ENCODE results near the gene LAPTM4A.

Gene LAPTM4A

DNA sequence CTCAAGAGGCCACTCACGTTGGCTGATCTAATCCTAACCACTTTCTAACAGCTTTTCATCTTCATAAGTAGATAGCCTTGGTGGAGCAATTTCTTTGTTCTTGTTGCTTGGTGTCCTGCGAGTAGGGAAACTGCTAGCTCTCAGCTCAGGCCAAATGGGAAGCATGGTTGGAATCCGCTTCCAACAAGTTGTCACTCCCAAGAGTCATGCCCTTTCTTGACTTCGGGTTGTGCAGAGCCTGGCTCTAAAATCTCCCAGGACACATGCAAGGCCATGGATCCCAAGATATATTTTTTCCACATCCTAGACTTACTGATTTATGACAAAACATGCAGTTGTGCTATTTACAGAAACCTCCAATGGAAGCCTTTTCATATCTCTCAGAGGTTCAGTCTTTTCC is 31.7 kb downstream of the LAPTM4A start:
- DNase-seq (ENCODE audit: low spot score) = no peak

DNA sequence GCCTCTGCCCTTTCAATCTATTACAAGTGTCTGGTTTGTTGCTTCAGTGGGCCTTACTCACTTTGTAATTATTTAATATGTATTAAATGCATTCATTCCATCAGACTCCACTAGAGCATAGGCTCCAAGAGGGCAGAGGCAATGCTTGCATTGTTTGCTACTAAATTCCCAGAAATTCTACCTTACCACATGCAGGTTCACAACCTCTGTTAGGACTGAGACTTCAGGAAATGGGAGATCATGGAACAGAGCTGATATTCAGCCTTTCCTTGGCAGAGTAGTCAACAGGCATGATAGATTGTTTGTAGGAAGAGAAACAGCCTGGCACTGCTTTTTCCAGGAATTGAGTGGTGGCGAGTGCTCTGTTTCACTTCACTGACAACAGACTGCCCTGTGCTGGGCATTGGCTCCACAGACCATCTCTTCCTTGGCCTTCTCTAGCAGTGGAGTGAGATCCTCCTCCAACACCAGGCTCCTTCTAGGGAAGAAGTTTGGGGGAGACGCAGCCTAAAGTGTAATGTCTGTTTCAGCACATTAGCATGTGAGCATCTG is 32.8 kb downstream of the LAPTM4A start:
- no peak for DNase-seq (ENCODE audit: low spot score)

DNA sequence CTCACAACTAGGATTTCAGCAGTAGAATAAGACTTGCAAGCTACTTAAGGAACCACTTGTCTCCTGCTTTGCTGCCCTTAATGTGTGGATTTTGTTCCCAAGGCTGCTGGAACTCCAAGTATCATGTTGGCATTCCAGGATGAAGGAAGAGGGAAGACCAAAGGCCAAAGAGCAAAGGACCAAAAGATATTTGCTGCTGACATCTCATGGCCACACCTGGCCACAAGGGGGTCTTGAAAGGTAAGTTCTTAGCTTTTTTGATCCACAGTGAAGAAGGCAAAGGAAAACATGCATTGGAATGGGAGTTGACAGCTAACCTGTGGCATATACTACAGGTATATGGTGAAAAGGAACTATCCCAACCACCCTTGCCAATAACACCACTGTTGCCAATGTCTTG is 35.1 kb downstream of the LAPTM4A start:
- DNase-seq (ENCODE audit: low spot score) = no peak

DNA sequence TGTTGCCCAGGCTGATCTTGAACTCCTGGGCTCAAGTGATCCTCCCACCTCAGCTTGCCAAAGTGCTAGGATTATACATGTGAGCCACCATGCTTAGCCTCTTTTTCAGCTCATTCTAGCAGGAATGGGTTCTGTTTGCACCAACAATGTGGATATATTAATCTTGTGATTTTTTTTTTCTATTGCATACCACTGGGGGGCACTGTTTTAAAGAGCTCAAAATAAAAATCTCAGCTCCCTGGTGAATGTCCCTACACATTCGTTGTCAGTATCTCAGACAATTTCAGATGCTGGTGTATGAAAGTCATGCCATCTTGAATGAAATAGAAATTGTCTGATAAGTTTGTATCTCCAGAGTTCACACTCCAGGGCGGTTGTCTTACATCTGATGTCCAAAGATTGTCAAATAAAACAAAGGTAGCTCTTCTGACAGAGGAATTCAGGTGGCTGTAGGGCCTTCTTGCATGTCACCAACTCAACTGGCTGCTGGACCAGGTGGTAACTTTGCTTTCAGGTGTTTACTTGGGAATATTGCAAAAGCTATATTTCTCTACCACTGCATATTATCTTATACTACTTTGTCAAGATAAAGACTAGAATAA is 35.8 kb downstream of the LAPTM4A start:
- DNase-seq (ENCODE audit: low spot score) = peak; percentile 54

DNA sequence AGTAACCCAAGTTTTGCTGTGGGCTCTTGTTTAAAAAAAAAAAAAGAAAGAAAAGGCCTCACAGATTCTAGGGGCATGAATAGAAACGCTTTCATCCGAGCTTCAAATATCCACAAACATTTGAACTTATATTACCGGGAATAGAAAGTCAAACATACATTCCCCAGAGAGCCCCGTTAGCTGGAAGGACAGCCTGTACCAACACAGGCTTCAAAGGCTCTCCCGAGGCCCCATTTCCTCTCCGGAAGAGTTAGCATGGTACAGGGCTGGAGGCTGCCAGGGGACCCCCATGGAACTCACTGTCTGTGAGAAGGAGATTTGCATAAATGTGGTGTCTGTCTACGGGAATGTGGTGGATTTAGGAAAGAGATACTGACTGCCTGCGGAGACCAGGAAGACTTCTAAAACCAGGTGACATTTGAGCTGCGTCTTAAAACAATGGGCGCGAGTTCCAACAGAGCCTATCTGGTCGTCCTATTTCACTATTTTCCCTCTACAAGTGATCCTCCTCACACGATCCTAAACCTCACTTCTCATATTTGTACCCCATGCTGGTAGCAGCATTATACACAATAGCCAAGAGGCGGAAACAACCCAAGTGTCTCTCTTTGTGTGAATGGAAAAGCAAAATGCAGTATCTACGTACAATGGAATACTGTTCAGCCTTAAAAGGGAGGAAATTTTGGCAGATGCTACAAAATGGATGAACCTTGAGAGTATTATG is 38.1 kb downstream of the LAPTM4A start:
- no peak for DNase-seq (ENCODE audit: low spot score)

DNA sequence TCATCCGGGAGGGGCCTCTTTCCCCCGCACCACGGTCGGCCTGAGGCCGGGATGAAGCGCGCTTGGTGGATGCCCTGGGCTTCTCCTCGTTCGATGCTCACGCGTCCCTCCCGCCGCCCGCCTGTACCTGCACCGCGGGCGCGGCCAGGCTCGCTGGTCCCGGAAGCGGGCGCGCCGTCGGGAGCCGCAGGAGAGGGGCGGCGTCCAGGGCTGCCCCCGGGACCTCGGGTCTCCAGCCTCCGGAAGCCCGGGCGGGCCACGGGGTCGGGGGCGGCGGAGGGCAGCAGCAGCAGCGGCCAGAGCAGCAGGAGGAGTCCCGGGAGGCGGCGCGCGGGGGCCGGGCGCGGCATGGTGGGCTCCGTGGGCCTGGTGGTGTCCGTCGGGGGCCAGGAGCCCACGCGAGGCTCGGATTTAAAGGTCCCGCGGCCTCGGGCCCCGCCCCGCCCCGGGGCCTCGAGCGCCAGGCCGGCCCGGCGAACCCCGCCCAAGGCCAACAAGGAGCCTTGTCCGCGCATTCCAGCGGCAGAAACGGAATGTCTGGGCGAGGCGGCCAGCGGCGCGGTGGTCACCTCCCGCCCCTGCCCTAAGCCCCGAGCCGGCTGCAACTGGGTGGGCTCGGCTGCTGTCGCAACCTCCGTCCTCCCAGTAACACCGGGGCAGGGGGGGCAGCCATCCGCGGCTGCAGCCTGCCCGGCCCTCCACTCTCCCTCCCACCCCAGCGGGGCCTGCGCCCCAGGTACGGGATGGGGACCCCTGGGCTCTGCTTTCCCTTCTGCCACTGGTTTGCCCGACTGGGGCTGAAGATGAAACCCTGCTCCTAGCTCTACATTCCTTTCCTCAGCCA is 38.9 kb downstream of the LAPTM4A start, which contains the start of gene MATN3:
Gene MATN3, minus strand, starts transcription at position 387 of the 844 bp plus-strand sequence. Its CDS starts 37 bp downstream, at position 350.
- DNase-seq (ENCODE audit: low spot score) = no peak

DNA sequence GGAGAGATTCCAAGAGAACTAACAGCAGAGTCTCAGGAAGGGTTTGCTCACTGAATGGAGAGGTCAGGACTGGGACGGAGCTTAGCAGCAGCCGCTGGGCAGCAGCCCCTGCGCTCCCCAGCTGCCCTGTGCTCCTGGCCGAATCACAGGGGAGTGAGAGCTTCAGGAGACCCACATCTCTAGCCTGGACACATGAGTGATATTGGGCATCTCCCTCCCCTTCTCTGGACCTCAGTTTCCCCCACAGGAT is 39.5 kb downstream of the LAPTM4A start:
- no peak for DNase-seq (ENCODE audit: low spot score)

DNA sequence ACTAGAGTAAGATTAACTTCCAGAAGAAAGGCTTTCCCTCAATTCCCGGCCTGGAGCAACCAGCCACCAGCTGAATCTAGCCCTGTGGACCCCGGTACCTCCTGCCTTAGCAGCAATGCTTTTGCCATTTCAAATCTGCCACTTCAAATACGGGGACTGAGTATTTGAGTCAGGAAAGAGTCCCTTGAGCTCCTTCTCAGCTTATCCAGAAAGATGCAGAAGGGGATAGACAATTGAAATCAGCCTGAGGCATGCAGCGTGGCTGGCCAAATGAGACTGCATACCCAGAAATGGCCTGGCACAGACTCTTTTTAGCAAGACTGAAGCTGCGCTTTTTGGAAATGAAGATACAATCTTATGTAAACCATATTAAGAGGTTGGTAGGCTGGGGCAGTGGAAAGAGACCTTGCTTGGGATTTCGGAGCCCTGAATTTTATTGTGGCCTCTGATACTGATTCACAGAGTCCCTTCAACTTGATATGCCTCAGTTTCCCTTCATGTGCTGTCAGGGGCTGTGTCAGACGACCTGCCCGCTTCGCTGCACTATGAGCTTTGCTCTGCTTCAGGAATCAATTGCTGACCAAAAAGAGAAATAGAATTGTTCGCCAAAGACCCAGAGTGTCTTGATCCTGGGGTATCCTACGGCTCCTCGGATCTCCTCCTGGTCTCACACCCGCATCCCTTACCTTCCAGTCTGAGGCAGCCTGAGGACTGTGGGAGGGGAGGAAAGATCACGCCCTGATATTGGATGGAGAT is 40.0 kb downstream of the LAPTM4A start:
- no peak for DNase-seq (ENCODE audit: low spot score)

DNA sequence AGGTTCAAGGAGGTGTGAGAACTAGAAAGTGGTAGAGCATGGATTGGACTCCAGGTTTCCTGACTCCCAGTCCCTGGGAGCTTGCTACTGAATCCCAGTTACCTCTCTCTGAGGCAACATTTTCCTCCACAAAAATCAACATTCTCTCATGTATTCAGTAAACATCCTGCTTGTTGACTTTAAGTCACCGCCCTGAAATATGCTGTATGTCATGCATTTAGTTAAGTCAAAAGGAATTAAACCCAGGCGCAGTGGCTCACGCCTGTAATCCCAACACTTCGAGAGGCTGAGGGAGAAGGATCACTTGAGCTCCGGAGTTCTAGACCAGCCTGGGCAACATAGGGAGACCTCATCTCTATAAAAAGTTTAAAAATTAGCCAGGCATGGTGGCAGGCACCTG is 42.7 kb downstream of the LAPTM4A start:
- DNase-seq (ENCODE audit: low spot score) = no peak

DNA sequence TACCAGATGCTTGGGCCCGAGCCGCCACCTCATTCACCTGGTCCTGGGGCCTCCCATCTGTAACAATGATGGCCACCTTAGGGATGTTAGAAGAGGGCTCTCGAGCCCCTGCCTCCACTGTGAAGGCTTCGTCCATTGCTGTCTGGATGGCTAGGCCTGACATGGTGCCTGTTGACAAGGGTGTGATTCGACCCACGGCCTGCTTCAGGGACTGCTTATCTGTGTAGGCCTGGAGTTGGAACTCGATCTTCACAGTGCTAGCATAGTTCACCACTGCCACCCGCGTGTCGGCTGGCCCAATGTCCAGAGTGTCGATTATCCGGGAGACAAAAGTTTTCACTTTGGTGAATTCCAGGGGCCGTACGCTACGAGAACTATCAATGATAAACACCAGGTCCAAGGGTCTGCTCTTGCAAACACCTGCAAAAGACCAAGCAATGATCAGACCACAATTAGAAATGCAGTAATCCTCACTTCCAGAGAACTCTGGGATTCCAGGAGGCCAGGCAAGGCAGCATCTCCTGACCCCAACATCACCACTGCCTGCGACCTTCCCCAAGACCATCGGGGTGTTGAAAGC is 45.4 kb downstream of the LAPTM4A start:
- DNase-seq (ENCODE audit: low spot score) = no peak

DNA sequence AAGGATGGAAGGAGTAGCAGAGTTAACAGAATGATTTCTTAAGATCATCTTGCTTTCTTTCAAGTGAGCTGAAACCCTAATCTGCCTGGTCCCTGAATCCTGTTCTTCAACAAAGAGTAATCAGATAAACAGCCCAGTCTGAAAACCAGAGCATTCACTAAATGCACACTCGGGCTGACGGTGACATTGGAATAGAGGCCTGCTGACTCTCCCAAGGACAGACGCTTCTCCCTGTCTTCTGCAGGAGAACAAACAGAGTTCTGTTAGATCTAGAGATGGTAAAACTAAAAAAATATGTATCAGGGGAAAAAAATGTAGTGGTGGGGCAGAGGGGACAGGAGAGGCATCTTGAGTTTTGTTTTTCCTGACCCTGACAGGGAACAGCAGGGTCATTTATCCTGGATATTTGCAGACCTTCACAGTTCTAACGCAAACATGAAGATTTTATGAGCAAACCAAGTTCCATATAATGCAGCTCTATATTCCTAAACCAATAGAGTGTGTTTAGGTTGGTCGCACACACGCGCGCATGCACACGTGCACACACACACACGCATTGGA is 46.3 kb downstream of the LAPTM4A start:
- DNase-seq (ENCODE audit: low spot score) = no peak

DNA sequence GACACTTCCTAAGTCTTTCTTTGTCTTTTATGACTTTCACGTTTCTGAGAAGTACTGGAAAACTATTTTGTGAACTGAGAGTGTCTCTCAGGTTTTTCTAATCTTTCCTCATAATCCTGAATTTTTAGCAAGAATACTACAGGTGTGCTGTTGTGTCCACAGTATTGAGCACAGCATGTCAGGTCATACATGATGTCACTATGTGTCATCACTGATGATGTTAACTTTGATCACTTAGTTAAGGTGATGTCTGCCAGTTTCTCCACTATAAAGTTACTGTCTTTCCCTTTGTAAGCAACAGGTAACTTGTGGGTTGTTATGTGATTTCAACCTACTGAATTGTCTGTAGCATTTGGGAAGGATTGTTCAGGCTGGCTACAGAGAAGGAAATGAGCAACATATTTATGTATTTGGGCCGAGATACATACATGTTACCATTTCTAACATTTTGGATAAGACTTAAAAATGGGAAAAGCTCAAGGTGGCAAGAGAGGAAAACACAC is 50.0 kb downstream of the LAPTM4A start:
- DNase-seq (ENCODE audit: low spot score) = no peak

DNA sequence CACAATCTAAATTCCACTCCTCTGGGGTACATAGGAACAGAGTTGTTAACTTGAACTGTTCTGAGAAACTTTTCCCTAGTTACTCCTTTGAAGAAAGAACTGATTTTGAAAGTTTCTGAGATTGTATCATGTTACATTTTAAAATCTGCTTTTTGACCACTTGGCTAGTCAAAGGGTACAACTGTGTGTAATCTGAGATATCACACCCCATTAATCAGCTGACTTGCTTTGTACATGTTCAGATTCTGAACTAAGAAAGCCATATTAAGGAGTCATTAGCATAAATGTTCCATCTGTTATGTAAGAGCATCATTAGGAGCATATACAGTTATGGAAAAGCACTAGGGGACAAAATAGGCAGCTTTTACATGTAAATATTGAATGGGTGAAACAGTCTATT is 57.7 kb downstream of the LAPTM4A start:
- no peak for DNase-seq (ENCODE audit: low spot score)

DNA sequence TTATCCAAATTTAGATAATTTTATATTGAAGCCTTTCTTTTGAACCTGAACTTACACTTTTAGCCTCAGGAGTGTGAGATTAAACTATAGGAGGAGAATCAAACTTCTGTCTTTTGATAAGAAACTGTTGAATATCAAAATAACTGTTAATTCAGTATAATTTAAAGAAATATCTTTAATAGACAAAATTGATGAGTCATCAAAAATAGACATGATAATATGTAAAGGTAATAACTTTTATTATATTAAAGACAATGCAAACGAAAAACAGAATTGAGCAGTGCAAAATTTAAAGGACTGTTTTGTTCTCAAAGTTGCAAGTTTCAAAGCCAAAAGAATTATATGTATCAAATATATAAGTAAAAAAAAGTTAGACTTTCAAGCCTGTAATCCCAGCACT is 59.5 kb downstream of the LAPTM4A start:
- DNase-seq (ENCODE audit: low spot score) = no peak

DNA sequence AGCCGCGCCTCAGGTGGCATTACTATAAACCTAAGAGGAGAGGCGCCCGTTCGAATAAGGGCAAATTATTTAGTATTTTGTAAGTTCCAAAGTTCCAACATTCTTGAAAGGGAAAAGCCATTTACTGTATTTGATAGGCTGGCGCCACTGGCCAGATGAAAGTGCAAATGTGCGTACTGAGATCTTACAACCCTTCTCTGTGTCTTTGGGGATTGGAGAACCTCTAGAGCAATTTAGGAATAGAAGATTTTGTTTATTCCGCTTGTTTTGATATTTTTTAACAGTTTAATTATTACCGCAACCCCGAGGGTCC is 61.1 kb downstream of the LAPTM4A start:
- DNase-seq (ENCODE audit: low spot score) = no peak

DNA sequence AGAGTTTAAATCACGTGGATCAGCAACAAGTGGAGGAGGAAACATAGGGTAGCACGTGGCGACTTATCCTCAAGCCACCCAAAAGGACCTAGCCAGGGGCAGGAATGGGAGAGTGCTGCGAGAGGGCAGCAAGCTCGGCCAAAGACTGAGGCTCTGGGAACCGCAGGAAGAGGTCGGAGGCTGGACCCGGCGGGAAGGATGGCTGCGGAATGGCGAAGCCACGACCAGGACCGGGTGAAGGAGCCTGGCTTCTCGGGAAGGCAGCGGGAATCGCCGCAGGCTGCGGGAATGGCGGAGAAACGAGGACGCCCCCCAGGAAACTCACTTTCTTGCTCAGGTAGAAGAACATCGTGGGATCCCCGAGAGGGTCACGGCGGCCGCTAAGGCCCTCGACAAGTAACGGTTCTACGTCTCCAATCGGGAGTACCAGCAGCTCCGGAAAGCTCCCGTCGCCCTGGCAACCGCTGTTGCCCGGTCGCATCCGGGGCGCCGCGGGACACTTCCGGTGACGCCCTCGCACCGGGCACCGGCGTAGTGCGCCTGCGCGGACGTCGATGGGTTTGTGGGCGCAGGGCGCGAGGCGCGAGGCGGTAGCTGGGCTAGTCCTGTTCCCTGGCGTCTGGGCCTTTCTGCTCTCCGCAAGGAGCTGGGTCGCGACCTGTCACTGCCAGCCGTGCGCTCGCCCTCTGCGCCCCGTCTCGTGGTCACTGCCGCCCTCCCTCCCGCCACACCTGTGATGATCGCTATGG is 61.6 kb downstream of the LAPTM4A start, which contains the start of gene WDR35:
Gene WDR35, minus strand, starts transcription at position 439 of the 749 bp plus-strand sequence. Its CDS starts 90 bp downstream, at position 349.
- peak; percentile 85 for DNase-seq (ENCODE audit: low spot score)

DNA sequence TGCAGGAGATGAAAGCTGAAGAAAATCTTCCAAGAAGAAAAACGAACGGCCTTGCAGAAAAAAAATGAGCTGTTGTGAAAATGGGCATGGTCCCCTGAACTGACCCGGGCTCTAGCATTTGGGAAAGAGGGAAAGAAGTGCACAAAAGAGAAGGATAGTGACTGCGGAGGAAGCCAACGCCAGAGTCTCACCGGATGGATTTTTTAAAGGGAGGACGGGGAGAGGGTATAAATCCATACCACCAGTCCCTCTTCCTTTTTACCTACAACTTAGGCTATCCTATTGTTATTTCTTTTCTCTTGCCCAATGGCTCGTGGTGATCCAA is 62.1 kb downstream of the LAPTM4A start:
- DNase-seq (ENCODE audit: low spot score) = no peak

DNA sequence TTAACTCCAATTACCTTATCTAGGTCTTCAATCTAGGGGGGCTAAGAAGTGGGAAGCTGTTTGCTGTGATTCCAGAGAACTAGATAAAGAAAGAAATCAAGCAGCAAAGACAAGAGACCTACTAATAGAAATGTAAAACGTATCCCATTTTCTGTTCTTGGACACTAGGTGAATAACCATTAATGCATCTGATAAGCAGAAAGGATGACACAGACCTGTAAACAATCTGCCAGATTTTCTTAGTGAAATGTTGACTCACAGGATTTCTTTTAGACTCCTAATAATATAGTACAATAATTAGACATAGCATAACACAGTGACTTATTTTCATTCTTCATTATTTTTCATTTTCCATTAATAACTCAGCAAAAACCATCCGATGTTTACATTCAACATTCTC is 62.8 kb downstream of the LAPTM4A start:
- DNase-seq (ENCODE audit: low spot score) = no peak

DNA sequence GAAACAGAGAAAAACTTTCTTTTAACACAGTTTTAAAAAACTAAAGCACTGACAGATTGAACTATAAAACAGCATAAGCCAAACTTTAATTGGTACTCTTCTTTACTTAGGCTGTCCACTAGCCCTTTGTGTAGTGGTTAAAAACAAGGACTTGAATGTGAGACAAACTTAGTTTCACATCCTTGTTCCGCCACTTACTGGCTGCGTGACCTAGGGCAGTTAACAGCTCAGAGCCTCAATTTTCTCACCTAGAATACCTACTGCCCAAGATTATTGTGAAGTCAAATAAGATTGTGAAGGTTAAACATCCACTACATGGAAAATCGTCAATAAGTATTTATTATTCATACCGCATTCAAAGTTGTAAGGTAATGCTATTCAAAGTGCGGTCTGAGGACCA is 63.5 kb downstream of the LAPTM4A start:
- DNase-seq (ENCODE audit: low spot score) = peak; percentile 35

Data from globus pallidus (tissue), 1 donor.